K562 (cell line): ENCODE results near the gene CTRL. TPM values are rescaled to one million over a fixed set of nuclear protein-coding genes. Genes with fewer than 3 reads are reported as not detected.
A peak's percentile ranks its signal among the peaks of the same experiment; 100 is the strongest.

Experiments used
- ATAC-seq: fragments of 200-7000 bp; cut with Tn5 transposase; 3 replicates; pipeline ENCODE4 v1.9.1; 2020; ENCODE audit warnings: moderate library complexity
- BruUV-seq: library from RNA; stranded (reverse); fragments of 400-500 nt; replicated peaks from 2 replicates; lab custom pipeline; 2021; lab: Mats Ljungman, UMichigan
- CTCF ChIA-PET: fragments of 300-600 bp; formaldehyde crosslinking; extraction: SDS; loops from one replicate; lab custom pipeline; 2021; ENCODE audit warnings: low intra/inter-chr PET ratio; lab: Yijun Ruan, JAX
- POLR2A ChIA-PET: fragments of 300-600, 350-650 bp; sonication (Branson Sonifier 250); formaldehyde crosslinking; extraction: SDS; loops from one replicate; lab custom pipeline; 2021; ENCODE audit warnings: antibody characterized with exemption, inconsistent platforms; lab: Yijun Ruan, JAX
- DNase-seq, 4 experiments: peaks; one replicate each; pipeline versions ENCODE4 v3.0.0 to v3.0.0-alpha.2; 2011 to 2018; ENCODE audit warnings: low spot score in 3 of 4, mixed read lengths in 3 of 4; ENCODE audit errors: extremely low read depth in 1 of 4
- FAIRE-seq: peaks from 2 replicates; lab custom pipeline; 2011; peaks lifted over from hg19 to GRCh38; lab: Jason Lieb, UNC
- H2AFZ ChIP-seq: 2 replicates; pipeline ENCODE4 v1.6.0; 2011; ENCODE audit warnings: low read depth, low read length, control low read depth, inconsistent platforms
- H3K27ac ChIP-seq: fragments of 200-600 bp; 3 replicates; pipeline ENCODE4 v1.8.0; 2011; ENCODE audit warnings: low read depth, mild to moderate bottlenecking, control low read depth, inconsistent platforms, low read length, moderate library complexity, mixed read lengths; ENCODE audit errors: extremely low read depth
- H3K27me3 ChIP-seq, 2 experiments: fragments of 300-600 bp in 1 of 2; 2 replicates in 1 of 2; 3 replicates in 1 of 2; pipeline versions ENCODE4 v1.6.0 to v1.8.0; 2011; ENCODE audit warnings: inconsistent platforms in 2 of 2, low read length in 2 of 2, mild to moderate bottlenecking in 1 of 2, mixed read lengths in 1 of 2, moderate library complexity in 1 of 2; ENCODE audit not compliant: control insufficient read depth in 2 of 2, insufficient read depth in 2 of 2
- H3K36me3 ChIP-seq: fragments of 300-600 bp; 3 replicates; pipeline ENCODE4 v1.8.0; 2011; ENCODE audit warnings: mild to moderate bottlenecking, low read length, inconsistent platforms; ENCODE audit not compliant: control insufficient read depth, insufficient read depth
- H3K4me1 ChIP-seq, 2 experiments: fragments of 200-600 bp in 1 of 2; replicated peaks in 1 of 2; 2 replicates in 1 of 2; 3 replicates in 1 of 2; pipeline versions ENCODE4 v1.5.1 to v1.8.0; 2011; ENCODE audit warnings: inconsistent platforms in 2 of 2, low read length in 2 of 2, mild to moderate bottlenecking in 1 of 2, mixed read lengths in 1 of 2, moderate library complexity in 1 of 2; ENCODE audit not compliant: control insufficient read depth in 2 of 2, insufficient read depth in 2 of 2
- H3K4me2 ChIP-seq: 2 replicates; pipeline ENCODE4 v1.6.1; 2011; ENCODE audit warnings: low read length, control low read depth, inconsistent platforms, mixed read lengths; ENCODE audit not compliant: insufficient read depth
- H3K4me3 ChIP-seq: fragments of 200-600 bp; sonication (generic), shearing (Covaris generic); 2 replicates; pipeline ENCODE4 v1.5.1; 2016; ENCODE audit warnings: control low read depth, inconsistent platforms
- H3K79me2 ChIP-seq: fragments of 200-600 bp; 3 replicates; pipeline ENCODE4 v1.8.0; 2011; ENCODE audit warnings: low read length, inconsistent platforms; ENCODE audit not compliant: control insufficient read depth, insufficient read depth
- H3K9ac ChIP-seq, 2 experiments: 2 replicates each; pipeline versions ENCODE4 v1.6.0 to v1.6.1; 2011; ENCODE audit warnings: low read depth in 2 of 2, low read length in 2 of 2, control low read depth in 1 of 2, inconsistent platforms in 1 of 2, mild to moderate bottlenecking in 1 of 2, mixed read lengths in 1 of 2; ENCODE audit not compliant: insufficient read depth in 1 of 2
- H3K9me1 ChIP-seq: one replicate; pipeline ENCODE4 v1.6.0; 2011; ENCODE audit warnings: inconsistent platforms, mild to moderate bottlenecking, low read length, moderate library complexity; ENCODE audit not compliant: control insufficient read depth, insufficient read depth
- H3K9me3 ChIP-seq: replicated peaks from 2 replicates; pipeline ENCODE4 v1.5.1; 2011; ENCODE audit warnings: low read depth, low read length, inconsistent platforms; ENCODE audit not compliant: control insufficient read depth, insufficient read depth
- H4K20me1 ChIP-seq: replicated peaks from 2 replicates; pipeline ENCODE4 v1.6.1; 2011; ENCODE audit warnings: low read length, inconsistent platforms, mixed read lengths; ENCODE audit not compliant: control insufficient read depth, insufficient read depth
- MYBL2 ChIP-seq, 2 experiments: fragments of 450-650 bp in 1 of 2; sonication (generic) in 1 of 2; formaldehyde crosslinking in 1 of 2; IDR thresholded peaks; 2 replicates each; pipeline versions ENCODE4 v1.6.1 to v1.8.1; 2017 to 2022; ENCODE audit warnings: borderline replicate concordance in 1 of 2, inconsistent platforms in 1 of 2, low read depth in 1 of 2, mild to moderate bottlenecking in 1 of 2, missing genetic modification reagents in 1 of 2, moderate library complexity in 1 of 2
- POLR2G ChIP-seq: fragments of 200-400 bp; formaldehyde crosslinking; IDR thresholded peaks from 2 replicates; pipeline ENCODE4 v1.6.1; 2017; ENCODE audit warnings: low read depth, mild to moderate bottlenecking, antibody characterized with exemption, low read length, moderate library complexity
- WGBS: fragments of 100-300 bp; shearing (Covaris generic); methylation state at CpG from one replicate; pipeline ENCODE4 v1.1.6; 2016; ENCODE audit warnings: low coverage, mixed read lengths; ENCODE audit not compliant: insufficient coverage; ENCODE audit errors: missing lambda C conversion rate; 5-methylcytosine and 5-hydroxymethylcytosine counted together
- in situ Hi-C: fragments of 300-500 bp; cut with MboI; formaldehyde crosslinking; loops from 4 replicates; pipeline ENCODE4 v1.15.0; 2018; ENCODE audit warnings: inconsistent platforms, mixed read lengths
- intact Hi-C: fragments of 100-400 bp; cut with micrococcal nuclease; formaldehyde crosslinking; loops from 2 replicates; pipeline ENCODE4 v1.14.2; 2022
- polyA plus RNA-seq, 8 experiments: library from polyadenylated mRNA; depleted of rRNA in 4 of 8; stranded (reverse) in 5 of 8; unstranded in 3 of 8; fragments of >200 nt; fragmentation: Nextera tagmentation in 2 of 8; fragmentation: Illumina TruSeq in 1 of 8; extraction: Ambion mirVana in 2 of 8; extraction: Trizol in 1 of 8; gene quantifications; 2 replicates each; pipeline versions ENCODE4 v1.2.1 to v1.2.3, GENCODE V29; 2011 to 2014; ENCODE audit warnings: inconsistent platforms in 1 of 8, missing spikeins in 1 of 8
- total RNA-seq, 7 experiments: library from RNA; depleted of rRNA in 6 of 7; stranded (reverse); fragments of >200 nt in 6 of 7; fragmentation: Illumina TruSeq in 2 of 7; extraction: Trizol in 2 of 7; gene quantifications; 2 replicates each; pipeline versions ENCODE4 v1.2.1 to v1.2.3, GENCODE V29; 2011 to 2021; ENCODE audit warnings: low replicate concordance in 1 of 7

CTRL gene
- total and polyA plus RNA-seq, 9 of the 15 experiments (the other 6 are each of a cell fraction or from before 2014, with no cell fraction given), result 1.4 to 5.6 (median 2.5) TPM

DNA sequence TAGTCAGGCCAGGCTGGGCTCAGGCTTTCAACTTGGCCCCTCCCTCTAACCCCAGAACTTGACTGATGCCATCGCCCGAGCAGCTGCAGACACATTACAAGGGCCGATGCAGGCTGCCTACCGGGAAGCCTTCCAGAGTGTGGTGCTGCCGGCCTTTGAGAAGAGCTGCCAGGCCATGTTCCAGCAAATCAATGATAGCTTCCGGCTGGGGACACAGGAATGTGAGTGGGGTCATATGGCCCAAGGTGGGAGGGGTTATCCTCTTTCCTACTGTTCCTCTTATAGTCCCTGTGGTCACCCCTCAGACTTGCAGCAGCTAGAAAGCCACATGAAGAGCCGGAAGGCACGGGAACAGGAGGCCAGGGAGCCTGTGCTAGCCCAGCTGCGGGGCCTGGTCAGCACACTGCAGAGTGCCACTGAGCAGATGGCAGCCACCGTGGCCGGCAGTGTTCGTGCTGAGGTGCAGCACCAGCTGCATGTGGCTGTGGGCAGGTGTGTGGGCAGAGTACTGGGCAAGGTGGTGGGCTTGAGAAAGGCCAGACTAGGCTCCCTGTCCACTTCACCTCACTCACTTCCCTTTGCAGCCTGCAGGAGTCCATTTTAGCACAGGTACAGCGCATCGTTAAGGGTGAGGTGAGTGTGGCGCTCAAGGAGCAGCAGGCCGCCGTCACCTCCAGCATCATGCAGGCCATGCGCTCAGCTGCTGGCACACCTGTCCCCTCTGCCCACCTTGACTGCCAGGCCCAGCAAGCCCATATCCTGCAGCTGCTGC lies 49.1 kb downstream of the CTRL start:
- Histone ChIP-seq H3K9me3 (no peaks in the 10 kb centered on the region), H3K27ac (no peak overlapping the region), H3K4me2 (no peak overlapping the region), H3K9ac (no peak overlapping the region; a peak in 1 of 4 replicates), H4K20me1 (peaks cover 19% of the 10 kb centered on the region), H3K4me1 (peaks cover 6 to 40% of the 10 kb centered on the region in 2 experiments; a peak in 4 of 5 replicates), H3K36me3 (peaks cover 76% of the 10 kb centered on the region; the same call in 2 of the 3 replicates), H3K79me2 (no peaks in the 10 kb centered on the region), H2AFZ (no peak overlapping the region), H3K27me3 (no peaks in the 10 kb centered on the region), H3K9me1 (no peaks in the 10 kb centered on the region), H3K4me3 (no peak overlapping the region)
- 92% methylated on average over 17 of the region's 18 CpGs for WGBS
- ATAC-seq, result no peak
- no peak for DNase-seq
- in situ Hi-C loops (no loop called here), intact Hi-C loops (loop anchor here (1.0 to 10.0 kb wide), 2 partner anchors 46 to 162 kb away; no protein-coding TSS in a partner anchor)
- ChIA-PET POLR2A (interaction anchor here (0.6 to 4.1 kb wide), 9 partner anchors 8 to 223 kb away, joined by 3 to 15 read pairs (median 4); partner anchors contain the start of genes ACD and EDC4), CTCF (interaction anchor here (0.6 to 4.0 kb wide), 3 partner anchors 13 to 46 kb away, joined by 3 to 35 read pairs (median 4); no protein-coding TSS in a partner anchor)
- TSS peak; percentile 8 for BruUV-seq
- no peak for TF ChIP-seq MYBL2 (IDR thresholded peaks at IDR 0.05; ENCODE audit: low read depth)
- TF ChIP-seq MYBL2 (CRISPR knock-in tag; IDR thresholded peaks at IDR 0.05; ENCODE audit: borderline replicate concordance), result no peak
- peak; percentile 44; the same call in 1 of the 2 replicates for TF ChIP-seq POLR2G
- no peak for FAIRE-seq
